ENCODE measurements around the gene XRCC2.

- no peak for TF ChIP-seq CTCF (conservative IDR thresholded peaks at IDR 0.05)
- no peak for TF ChIP-seq ZFX (IDR thresholded peaks at IDR 0.05)
Measured at GRCh38 chr7:152636441-152636840, 39.5 kb downstream of the XRCC2 start.
